OCI-LY7 (cell line): ENCODE results near the gene ADAMTS6.
"Not testable (repeated sequence)": the region's sequence is repeated elsewhere in the genome, so short reads cannot be mapped to it uniquely, and the experiment has no call there.

Experiments
- CTCF ChIP-seq: fragments of 200-600 bp; sonication (generic); conservative IDR thresholded peaks from 2 replicates; pipeline ENCODE4 v1.5.1; 2014; ENCODE audit warnings: mild to moderate bottlenecking, antibody characterized with exemption, low read length, moderate library complexity, mixed read lengths
- EZH2phosphoT487 ChIP-seq: fragments of 200-600 bp; sonication (generic); IDR thresholded peaks from 2 replicates; pipeline ENCODE4 v1.6.1; 2018; ENCODE audit warnings: low read depth, borderline replicate concordance, mild to moderate bottlenecking, mixed run types, antibody characterized with exemption, low read length, moderate library complexity, mixed read lengths

GRCh38 chr5:65486803-65487202 is 5.1 kb upstream of the ADAMTS6 start:
- TF ChIP-seq CTCF, EZH2phosphoT487: not testable (repeated sequence)
